ENCODE results near the gene GPBP1L1. TPM values are rescaled to one million over a fixed set of nuclear protein-coding genes. Genes with fewer than 3 reads are reported as not detected.

GPBP1L1 gene
- total RNA-seq, 1 donor from 2014 or later: 80.7 TPM

GRCh38 chr1:45669379-45669778 lies 17.0 kb downstream of the GPBP1L1 start:
- no peak for TF ChIP-seq CTCF (IDR thresholded peaks at IDR 0.05; ENCODE audit: borderline replicate concordance)
- no peaks in the 10 kb centered on the region for H3K36me3 ChIP-seq
- no peaks in the 10 kb centered on the region for H3K27me3 ChIP-seq (ENCODE audit: low read depth)
- no peak overlapping the region for H3K4me3 ChIP-seq
- H3K27ac ChIP-seq (replicated peaks): no peak overlapping the region
- H3K4me1 ChIP-seq: peaks cover 88% of the 10 kb centered on the region
- intact Hi-C loops (cut with micrococcal nuclease): no loop called here
- H3K9me3 ChIP-seq (replicated peaks): no peaks in the 10 kb centered on the region
- DNase-seq: no peak

DNA sequence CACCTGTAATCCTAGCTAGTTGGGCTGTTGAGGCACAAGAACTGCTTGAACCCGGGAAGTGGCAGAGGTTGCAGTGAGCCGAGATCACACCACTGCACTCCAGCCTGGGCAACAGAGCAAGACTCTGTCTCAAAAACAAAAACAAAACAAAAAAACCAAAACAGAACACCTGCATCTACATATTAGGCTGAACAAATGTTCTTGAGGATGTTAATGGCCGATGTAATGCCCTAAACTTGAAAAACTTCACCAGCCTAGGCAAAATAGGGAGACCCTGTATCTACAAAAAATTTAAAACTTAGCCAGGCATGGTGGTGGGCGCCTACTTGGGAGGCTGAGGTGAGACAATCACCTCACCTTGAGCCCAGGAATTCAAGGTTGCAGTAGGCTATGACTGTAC lies 17.8 kb downstream of the GPBP1L1 start:
- H3K36me3 ChIP-seq: no peaks in the 10 kb centered on the region
- no peak overlapping the region for H3K27ac ChIP-seq (replicated peaks)
- TF ChIP-seq CTCF (IDR thresholded peaks at IDR 0.05; ENCODE audit: borderline replicate concordance): no peak
- intact Hi-C loops (cut with micrococcal nuclease): no loop called here
- H3K4me3 ChIP-seq: no peak overlapping the region
- DNase-seq: no peak
- H3K4me1 ChIP-seq: peaks cover 82% of the 10 kb centered on the region
- no peaks in the 10 kb centered on the region for H3K9me3 ChIP-seq (replicated peaks)
- no peaks in the 10 kb centered on the region for H3K27me3 ChIP-seq (ENCODE audit: low read depth)

DNA sequence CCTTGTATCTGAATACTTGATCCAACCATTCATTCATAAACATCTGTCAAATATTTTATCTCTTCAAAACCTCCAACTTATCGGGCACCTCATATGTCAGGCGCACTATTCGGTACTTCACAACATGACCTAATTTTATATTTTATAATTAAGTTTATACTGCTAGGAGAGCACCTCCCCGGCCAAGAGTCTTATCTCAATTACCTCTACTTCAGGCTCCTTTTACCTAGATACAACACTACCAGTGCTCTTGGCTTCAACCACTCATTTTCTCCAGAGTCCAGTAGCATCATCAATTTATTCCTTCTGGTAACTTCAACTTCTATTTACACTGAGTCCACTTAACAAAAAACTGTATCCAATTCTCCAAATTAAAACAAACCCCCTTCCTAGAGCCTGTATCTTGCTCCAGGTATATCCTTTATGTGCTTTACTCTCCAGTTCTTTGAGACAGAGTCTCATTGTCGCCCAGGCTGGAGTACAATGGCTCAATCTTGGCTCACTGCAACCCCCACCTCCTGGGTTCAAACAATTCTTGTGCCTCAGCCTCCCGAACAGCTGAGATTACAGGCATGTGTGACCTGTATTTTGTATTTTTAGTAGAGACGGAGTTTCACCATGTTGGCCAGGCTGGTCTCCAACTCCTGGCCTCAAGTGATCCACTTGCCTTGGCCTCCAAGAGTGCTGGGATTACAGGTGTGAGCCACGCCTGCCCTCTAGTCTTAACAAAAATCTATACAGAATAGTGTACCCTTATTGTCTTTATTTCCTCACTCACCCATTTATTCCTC lies 18.8 kb downstream of the GPBP1L1 start:
- intact Hi-C loops (cut with micrococcal nuclease): no loop called here
- no peak for DNase-seq
- Histone ChIP-seq H3K9me3 (replicated peaks) (no peaks in the 10 kb centered on the region), H3K27ac (replicated peaks) (peak overlapping the region; percentile 0), H3K4me3 (no peak overlapping the region), H3K27me3 (ENCODE audit: low read depth) (no peaks in the 10 kb centered on the region), H3K36me3 (no peaks in the 10 kb centered on the region), H3K4me1 (peaks cover 82% of the 10 kb centered on the region)
- TF ChIP-seq CTCF (IDR thresholded peaks at IDR 0.05; ENCODE audit: borderline replicate concordance): no peak

DNA sequence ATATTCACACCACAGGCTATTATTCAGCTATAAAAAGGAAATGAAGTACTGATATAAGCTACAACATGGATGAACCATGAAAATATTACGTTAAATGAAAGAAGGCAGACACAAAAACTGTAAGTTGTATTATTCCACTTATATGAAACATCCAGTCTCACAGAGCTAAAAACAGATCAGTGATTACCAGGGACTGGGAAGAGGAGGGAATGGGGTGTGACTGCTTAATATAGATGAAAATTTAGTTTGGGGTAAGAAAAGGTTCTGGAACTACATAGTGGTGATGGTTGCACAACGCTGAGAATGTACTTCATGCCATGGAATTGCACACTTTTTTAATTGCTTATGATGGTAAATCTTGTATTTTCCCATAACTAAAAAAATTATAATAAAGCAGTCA lies 19.5 kb downstream of the GPBP1L1 start:
- DNase-seq: no peak
- Histone ChIP-seq H3K4me3 (no peak overlapping the region), H3K36me3 (no peaks in the 10 kb centered on the region), H3K27ac (replicated peaks) (peak overlapping the region; percentile 10), H3K9me3 (replicated peaks) (no peaks in the 10 kb centered on the region), H3K27me3 (ENCODE audit: low read depth) (no peaks in the 10 kb centered on the region), H3K4me1 (peaks cover 80% of the 10 kb centered on the region)
- intact Hi-C loops (cut with micrococcal nuclease): no loop called here
- TF ChIP-seq CTCF (IDR thresholded peaks at IDR 0.05; ENCODE audit: borderline replicate concordance): no peak

DNA sequence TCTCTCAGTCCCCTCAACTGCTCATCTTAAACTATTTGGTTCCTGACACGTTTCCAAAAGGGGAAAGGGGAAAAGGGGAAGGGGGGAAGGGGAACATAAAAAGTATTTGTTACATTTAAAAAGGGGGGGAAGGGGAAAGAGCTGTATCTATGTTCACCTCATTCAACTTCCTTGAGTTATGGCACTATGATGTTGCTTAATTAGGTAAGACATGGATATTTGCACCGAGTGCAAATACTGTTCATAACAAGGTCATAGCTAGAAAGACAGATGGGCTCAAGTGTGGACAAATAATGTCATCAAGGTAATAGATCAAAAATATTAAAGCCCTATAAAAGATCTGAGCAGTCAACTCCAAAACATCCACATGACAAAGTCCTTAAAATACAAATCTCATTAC lies 26.0 kb downstream of the GPBP1L1 start:
- Histone ChIP-seq H3K27ac (replicated peaks) (no peak overlapping the region), H3K36me3 (peaks cover 52% of the 10 kb centered on the region), H3K4me3 (no peak overlapping the region), H3K9me3 (replicated peaks) (no peaks in the 10 kb centered on the region), H3K27me3 (ENCODE audit: low read depth) (no peaks in the 10 kb centered on the region), H3K4me1 (peaks cover 17% of the 10 kb centered on the region)
- intact Hi-C loops (cut with micrococcal nuclease): no loop called here
- DNase-seq: no peak
- TF ChIP-seq CTCF (IDR thresholded peaks at IDR 0.05; ENCODE audit: borderline replicate concordance): no peak
